ENCODE measurements around the gene ACTG1.

ACTG1 gene

GRCh38 chr17:81528651-81529436 lies 16.2 kb upstream of the ACTG1 start:
- no peak overlapping the region for H3K27ac Mint-ChIP-seq
- H3K27me3 Mint-ChIP-seq (ENCODE audit: low read depth) = no peaks in the 10 kb centered on the region
- H3K4me1 Mint-ChIP-seq (ENCODE audit: low read depth) = no peaks in the 10 kb centered on the region
- no peak overlapping the region for H3K4me3 Mint-ChIP-seq
- no peaks in the 10 kb centered on the region for H3K9me3 Mint-ChIP-seq
- no peaks in the 10 kb centered on the region for H3K36me3 Mint-ChIP-seq (ENCODE audit: low read depth)

DNA sequence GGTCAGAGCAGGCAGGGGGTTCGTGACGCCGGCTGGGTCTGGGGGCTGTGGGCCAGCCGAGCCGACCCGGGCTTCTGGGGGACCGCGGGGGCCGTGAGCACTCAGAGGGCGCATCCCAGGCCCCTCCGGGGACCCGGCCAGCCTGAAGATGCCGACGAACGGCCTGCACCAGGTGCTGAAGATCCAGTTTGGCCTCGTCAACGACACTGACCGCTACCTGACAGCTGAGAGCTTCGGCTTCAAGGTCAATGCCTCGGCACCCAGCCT lies 15.7 kb upstream of the ACTG1 start:
- H3K27ac Mint-ChIP-seq = no peak overlapping the region
- H3K9me3 Mint-ChIP-seq = no peaks in the 10 kb centered on the region
- H3K27me3 Mint-ChIP-seq (ENCODE audit: low read depth) = no peaks in the 10 kb centered on the region
- H3K4me3 Mint-ChIP-seq = no peak overlapping the region
- no peaks in the 10 kb centered on the region for H3K4me1 Mint-ChIP-seq (ENCODE audit: low read depth)
- no peaks in the 10 kb centered on the region for H3K36me3 Mint-ChIP-seq (ENCODE audit: low read depth)

DNA sequence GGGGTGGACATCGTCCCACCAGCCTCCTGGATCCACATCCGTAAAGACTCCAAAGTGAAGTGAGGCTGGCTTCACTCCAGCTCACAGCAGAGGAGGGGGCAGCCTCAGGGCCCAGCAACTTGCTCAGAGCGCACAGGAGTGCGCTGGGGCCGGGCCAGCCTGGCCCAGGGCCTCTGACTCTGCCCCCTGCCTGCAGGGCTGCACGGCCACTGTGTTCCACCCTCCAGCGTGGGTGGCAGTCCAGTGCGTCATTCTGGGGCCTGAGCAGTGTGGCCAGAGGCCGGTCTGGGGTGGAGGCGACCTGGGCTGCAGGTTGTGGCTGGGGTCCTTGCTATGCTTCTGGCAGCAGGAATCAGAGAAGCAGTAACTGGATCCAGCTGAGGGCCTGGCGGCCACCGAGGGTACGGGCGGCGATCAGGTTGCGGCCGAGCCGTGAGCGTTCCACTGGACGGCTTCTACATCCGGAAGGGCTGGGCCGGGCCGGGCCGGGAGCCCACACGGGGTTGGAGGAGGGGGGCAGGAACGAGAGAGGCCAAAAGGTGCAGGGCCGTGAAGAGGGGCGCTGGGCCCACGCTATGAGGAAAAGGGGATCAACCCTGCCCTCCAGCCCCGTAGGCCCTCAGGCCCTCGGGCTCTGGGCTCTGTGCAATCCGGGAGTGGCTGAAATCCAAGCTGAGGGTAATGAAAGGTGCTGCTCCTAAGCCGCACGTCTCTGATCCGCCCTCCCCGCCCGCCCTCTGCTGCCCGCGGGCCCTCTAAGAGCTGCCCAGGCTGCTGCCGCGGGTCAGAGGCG lies 15.2 kb upstream of the ACTG1 start, which contains the start of gene FSCN2:
FSCN2 (plus strand) TSS at position 787 of the 793 bp plus-strand sequence. CDS start 155 bp downstream, outside the sequence.
- H3K36me3 Mint-ChIP-seq (ENCODE audit: low read depth) = no peaks in the 10 kb centered on the region
- no peak within 1 kb of the TSS for H3K27ac Mint-ChIP-seq
- no peaks in the 10 kb centered on the region for H3K9me3 Mint-ChIP-seq
- no peaks in the 10 kb centered on the region for H3K4me1 Mint-ChIP-seq (ENCODE audit: low read depth)
- H3K4me3 Mint-ChIP-seq = no peak within 1 kb of the TSS
- H3K27me3 Mint-ChIP-seq (ENCODE audit: low read depth) = peaks cover under 1% of the 10 kb centered on the region

DNA sequence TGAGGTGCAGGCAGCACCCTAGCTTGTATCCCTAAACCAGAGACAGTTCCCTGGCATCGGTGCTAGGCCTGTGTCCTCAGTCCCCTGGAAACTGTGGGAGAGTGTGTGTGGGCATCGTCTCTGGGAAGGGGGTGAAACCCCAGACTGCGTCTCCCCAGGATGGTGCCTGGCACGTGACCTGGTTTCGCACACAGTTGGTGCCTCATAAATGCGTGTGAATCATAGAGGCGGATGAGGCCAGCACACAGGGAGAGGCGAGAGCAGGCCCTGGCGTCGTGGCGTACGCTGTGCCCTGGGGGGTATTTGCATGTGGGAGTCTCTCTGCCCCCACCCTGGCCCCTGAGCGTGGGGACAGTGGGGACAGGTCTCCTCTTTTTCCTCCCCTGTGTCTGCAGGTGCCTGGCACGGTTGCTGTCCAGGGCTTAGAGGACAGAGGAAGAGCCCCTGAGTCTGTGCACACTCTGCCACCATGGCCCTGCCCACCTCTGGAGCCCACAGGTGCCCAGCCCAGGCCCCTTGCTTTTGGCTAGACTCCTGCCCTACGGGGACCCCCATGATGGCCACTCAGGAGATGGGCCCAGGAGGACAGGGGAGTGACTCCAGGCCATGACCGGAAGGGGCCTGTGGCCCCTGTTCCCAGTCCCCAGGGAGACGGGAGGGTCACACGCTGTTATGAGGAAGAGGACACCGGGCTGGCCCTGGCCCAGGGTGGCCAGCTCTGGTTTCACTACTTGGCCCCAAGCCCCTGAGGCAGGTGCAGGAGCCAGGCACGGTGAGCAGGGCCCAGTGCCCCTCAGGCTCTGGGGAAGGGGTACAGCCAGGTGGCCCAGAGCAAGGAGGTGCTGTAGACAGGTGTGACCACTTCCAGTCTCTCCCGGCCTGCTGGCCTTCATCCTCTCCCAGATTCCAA lies 14.3 kb upstream of the ACTG1 start:
- H3K4me1 Mint-ChIP-seq (ENCODE audit: low read depth) = no peaks in the 10 kb centered on the region
- no peaks in the 10 kb centered on the region for H3K36me3 Mint-ChIP-seq (ENCODE audit: low read depth)
- H3K27me3 Mint-ChIP-seq (ENCODE audit: low read depth) = peaks cover 8% of the 10 kb centered on the region
- H3K9me3 Mint-ChIP-seq = no peaks in the 10 kb centered on the region
- no peak overlapping the region for H3K27ac Mint-ChIP-seq
- H3K4me3 Mint-ChIP-seq = no peak overlapping the region

DNA sequence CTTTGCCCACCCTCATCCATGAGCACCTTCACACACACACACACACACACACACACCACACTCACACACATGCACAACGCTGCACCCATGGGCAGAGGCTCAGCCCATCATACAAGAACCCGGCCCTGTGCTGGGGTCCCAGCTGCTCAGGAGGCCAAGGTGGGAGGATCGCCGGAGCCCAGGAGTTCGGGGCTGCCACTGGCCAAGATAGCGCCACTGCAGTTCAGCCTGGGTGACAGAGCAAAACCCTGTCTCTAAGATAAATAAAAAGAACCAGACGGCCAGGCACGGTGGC lies 12.2 kb upstream of the ACTG1 start:
- Mint-ChIP-seq H3K9me3 (no peaks in the 10 kb centered on the region), H3K27ac (no peak overlapping the region), H3K36me3 (ENCODE audit: low read depth) (no peaks in the 10 kb centered on the region), H3K4me3 (no peak overlapping the region), H3K4me1 (ENCODE audit: low read depth) (no peaks in the 10 kb centered on the region), H3K27me3 (ENCODE audit: low read depth) (peaks cover 12% of the 10 kb centered on the region)

DNA sequence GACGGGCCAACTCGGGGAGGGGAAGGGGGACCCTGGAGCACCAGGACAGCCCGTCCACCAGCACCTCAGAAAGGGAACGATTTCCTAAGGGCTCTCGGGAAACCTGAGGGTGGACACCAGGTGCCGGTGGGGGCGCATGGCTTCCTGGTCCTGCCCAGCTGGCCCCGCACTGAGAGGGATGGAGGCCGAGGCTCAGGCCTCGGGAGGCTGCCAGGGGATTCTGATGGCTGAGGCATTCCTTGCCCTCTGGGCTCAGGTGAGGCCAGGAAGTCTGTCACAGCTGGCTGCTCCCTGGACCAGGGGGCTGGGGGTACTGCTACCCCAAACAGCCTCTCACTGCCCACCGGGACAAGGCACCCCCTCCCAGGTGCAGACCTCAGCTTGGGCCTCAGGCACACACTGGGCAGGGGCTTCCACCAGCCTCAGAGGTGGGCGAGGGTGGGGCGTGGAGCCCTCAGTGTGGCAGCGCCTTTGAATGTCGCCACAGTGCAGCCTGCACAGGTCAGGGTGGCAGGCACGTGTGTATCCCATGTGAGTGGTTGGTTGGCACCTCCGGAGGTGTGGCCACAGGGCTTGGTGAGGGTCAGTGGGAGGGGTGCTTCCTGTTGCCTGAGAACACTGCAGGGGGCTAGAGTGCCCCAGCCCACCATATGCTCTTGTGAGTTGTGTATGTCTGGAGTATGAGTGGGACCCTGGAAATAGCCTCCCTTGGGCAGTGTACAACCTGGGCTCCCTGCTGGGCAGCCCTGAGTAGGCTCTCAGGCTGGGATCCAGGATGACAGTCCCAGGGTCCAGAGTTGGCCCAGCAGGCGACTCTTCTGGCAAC lies 11.7 kb upstream of the ACTG1 start:
- Mint-ChIP-seq H3K4me1 (ENCODE audit: low read depth) (no peaks in the 10 kb centered on the region), H3K9me3 (no peaks in the 10 kb centered on the region), H3K27ac (no peak overlapping the region), H3K27me3 (ENCODE audit: low read depth) (peaks cover 12% of the 10 kb centered on the region), H3K4me3 (no peak overlapping the region), H3K36me3 (ENCODE audit: low read depth) (no peaks in the 10 kb centered on the region)

DNA sequence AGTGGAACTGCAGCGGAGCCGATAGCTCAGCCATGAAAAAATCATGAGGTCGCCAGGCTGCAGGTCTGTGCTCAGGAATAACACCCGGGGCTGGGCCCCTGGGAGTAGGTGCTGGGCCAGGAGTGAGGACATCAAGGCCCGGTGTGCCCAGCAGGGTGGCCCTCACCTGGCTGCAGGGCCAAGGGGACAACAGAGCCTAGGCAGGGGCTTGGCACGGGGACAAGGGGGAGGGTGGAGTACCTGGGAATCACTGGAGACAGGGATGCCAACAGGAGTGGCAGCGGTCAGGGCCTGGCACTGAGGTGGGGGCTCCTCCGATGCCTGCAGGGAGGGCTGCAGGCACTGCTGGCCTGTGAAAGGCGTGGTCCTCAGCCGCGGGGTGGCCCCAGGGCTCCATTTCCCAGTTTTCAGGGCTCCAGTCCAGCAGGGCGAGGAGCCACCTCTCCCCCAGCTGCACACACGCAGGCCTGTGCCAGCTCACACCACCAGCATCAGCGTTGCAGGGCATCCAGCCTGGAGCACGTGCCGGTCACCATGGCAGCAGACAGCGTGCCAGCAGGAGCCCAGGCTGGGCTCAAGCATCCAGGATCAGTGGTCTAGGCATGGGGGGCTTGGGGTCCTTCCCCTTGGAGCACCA lies 10.9 kb upstream of the ACTG1 start:
- Mint-ChIP-seq H3K4me3 (no peak overlapping the region), H3K4me1 (ENCODE audit: low read depth) (no peaks in the 10 kb centered on the region), H3K27ac (no peak overlapping the region), H3K27me3 (ENCODE audit: low read depth) (peaks cover 12% of the 10 kb centered on the region), H3K36me3 (ENCODE audit: low read depth) (no peaks in the 10 kb centered on the region), H3K9me3 (no peaks in the 10 kb centered on the region)

DNA sequence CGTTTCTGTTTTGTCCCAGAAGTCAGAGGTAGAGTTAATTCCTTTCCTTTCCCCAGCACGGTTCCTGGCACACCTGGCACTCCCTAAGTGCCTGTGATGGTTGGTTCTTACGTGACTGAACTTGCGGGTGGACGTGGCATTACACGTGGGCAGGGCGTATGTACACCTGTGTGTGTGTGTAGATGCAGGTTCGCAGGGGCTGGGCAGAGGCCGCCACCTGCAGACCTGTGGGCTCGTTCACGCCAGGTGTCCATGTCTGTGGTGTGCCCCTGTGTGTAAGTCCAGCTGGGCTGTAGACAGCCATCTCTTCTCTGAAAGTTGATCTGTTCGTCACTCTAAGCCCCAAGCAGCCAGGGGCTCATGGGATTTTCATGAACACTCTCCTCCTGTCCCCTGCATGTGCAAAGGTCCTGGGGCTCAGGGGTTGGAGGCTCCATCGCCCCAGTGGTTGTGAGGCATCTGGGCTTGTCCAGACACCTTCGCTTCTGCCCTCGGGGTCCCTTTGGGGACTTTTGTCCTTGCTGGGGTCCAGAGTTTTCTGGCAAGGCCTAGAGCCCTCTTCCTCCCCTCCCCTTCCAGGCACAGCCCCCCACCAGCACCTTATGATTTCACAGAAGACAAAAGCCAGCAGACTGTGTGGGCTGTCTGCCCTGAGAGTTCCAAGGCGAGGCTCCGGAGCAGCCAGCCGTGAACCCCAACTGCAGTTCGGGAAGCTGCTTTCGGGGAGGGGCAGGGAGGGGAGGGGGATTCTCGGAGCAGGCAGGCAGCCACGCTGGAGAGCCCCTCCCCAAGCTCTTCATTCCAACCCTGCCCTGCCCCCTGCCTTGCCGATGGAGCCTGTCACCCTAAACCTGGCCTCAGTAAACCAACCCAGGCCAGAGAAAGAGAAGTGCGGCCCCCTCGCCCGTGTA lies 10.1 kb upstream of the ACTG1 start:
- H3K4me1 Mint-ChIP-seq (ENCODE audit: low read depth) = peaks cover 3% of the 10 kb centered on the region
- no peaks in the 10 kb centered on the region for H3K36me3 Mint-ChIP-seq (ENCODE audit: low read depth)
- H3K4me3 Mint-ChIP-seq = no peak overlapping the region
- no peak overlapping the region for H3K27ac Mint-ChIP-seq
- H3K27me3 Mint-ChIP-seq (ENCODE audit: low read depth) = peaks cover 12% of the 10 kb centered on the region
- H3K9me3 Mint-ChIP-seq = no peaks in the 10 kb centered on the region

- Mint-ChIP-seq H3K4me3 (peak overlapping the region; percentile 19), H3K9me3 (no peaks in the 10 kb centered on the region), H3K36me3 (ENCODE audit: low read depth) (no peaks in the 10 kb centered on the region), H3K27ac (no peak overlapping the region), H3K4me1 (ENCODE audit: low read depth) (peaks cover 8% of the 10 kb centered on the region), H3K27me3 (ENCODE audit: low read depth) (peaks cover 12% of the 10 kb centered on the region)
Observed at GRCh38 chr17:81520021-81520901, 7.7 kb upstream of the ACTG1 start.

DNA sequence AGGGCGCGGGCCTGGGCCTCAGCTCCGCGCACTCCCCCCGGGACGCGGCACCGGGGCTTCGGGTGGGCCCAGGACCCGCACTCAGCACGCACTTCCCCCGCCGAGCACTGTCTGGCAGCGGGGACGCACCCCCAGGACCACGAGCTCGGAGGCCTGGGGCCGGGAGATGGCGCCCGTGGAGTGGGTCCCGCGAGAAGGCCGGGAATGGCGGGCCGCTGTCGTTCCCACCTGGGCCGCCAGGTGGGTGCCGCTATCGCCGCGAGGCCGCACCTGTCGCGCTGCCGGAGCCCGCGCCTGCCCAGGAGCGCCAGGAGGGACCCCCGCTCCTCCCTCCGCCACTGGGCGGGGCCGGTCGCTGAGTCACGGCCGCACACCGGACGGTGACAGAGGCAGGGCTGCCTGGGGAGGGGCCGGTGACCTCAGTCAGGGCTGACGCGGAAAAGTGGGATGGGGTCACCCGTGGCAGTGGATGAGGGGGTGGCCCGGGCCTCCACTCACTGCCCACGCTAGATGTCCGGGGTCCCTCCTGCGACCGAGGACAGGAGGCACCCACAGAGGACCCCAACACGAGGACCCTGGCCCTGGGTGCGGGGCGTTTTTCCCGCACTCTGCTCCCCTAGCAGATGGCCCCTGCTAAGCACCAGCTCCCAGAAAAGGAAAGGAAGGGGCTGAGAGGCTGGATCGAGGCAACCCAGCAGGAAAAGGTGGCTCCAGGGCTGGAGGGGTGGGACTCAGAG lies 6.9 kb upstream of the ACTG1 start:
- Mint-ChIP-seq H3K27ac (no peak overlapping the region), H3K36me3 (ENCODE audit: low read depth) (no peaks in the 10 kb centered on the region), H3K4me1 (ENCODE audit: low read depth) (peaks cover 8% of the 10 kb centered on the region), H3K4me3 (no peak overlapping the region), H3K9me3 (no peaks in the 10 kb centered on the region), H3K27me3 (ENCODE audit: low read depth) (peaks cover 12% of the 10 kb centered on the region)

GRCh38 chr17:81518785-81519283 lies 6.2 kb upstream of the ACTG1 start:
- H3K27ac Mint-ChIP-seq = no peak overlapping the region
- H3K4me1 Mint-ChIP-seq (ENCODE audit: low read depth) = peaks cover 8% of the 10 kb centered on the region
- no peaks in the 10 kb centered on the region for H3K9me3 Mint-ChIP-seq
- peaks cover 12% of the 10 kb centered on the region for H3K27me3 Mint-ChIP-seq (ENCODE audit: low read depth)
- no peak overlapping the region for H3K4me3 Mint-ChIP-seq
- no peaks in the 10 kb centered on the region for H3K36me3 Mint-ChIP-seq (ENCODE audit: low read depth)
